Nephron (organoid): ENCODE measurements around the gene GLRX.

Experiments used
- H3K27ac Mint-ChIP-seq, 3 experiments: 2 replicates each; pipeline ENCODE4 v1.8.0; 2020; ENCODE audit warnings: mixed read lengths in 3 of 3, mild to moderate bottlenecking in 2 of 3, moderate library complexity in 1 of 3
- H3K27me3 Mint-ChIP-seq: 2 replicates; pipeline ENCODE4 v1.8.0; 2021; ENCODE audit warnings: low read depth, mild to moderate bottlenecking, moderate library complexity, mixed read lengths
- H3K36me3 Mint-ChIP-seq: 2 replicates; pipeline ENCODE4 v1.8.0; 2020; ENCODE audit warnings: low read depth, mixed read lengths
- H3K4me1 Mint-ChIP-seq: 2 replicates; pipeline ENCODE4 v1.8.0; 2020; ENCODE audit warnings: mixed read lengths
- H3K4me3 Mint-ChIP-seq, 3 experiments: 2 replicates each; pipeline ENCODE4 v1.8.0; 2020; ENCODE audit warnings: mild to moderate bottlenecking in 3 of 3, mixed read lengths in 3 of 3, moderate library complexity in 2 of 3
- H3K9me3 Mint-ChIP-seq: 2 replicates; pipeline ENCODE4 v1.8.0; 2020; ENCODE audit warnings: mixed read lengths
- TF ChIP-seq, protein P1 (sequence below), 3 experiments: fragments of 200-600 bp; sonication (generic); IDR thresholded peaks; one replicate each; pipeline ENCODE4 v1.5.0; 2021; ENCODE audit warnings: antibody characterized with exemption in 3 of 3; ENCODE audit not compliant: unreplicated experiment in 3 of 3

The GLRX gene

DNA sequence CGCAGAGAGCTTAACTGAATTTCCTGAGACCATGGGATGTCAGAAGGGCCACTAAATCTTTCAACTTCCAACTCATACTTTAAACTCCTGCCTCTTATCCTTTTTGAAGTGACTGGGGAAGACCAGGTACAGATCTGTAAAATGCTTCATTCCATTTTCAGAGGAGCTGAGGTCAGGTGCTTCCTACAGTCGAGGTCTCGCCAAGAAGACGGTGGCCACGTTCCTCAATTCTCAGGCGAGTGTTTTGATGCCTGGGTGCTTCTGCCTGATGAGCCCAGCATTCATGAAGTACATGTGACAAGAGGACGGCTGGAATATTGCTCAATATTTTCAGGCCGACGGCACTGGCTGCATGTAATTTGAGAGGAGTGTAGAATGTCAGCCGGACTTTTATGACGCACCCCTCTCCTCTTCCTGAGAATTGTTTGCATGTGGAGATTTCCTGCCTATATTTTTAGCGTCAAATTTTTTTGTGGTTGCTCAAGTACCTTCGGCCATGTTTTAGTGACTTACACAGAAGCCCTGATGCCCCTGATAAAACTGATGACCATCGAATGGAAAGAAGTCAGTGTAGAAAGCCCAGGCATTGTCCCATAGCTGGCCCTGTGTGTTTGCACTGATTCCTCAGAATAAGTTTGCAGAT is 38.8 kb upstream of the GLRX start:
- peak overlapping the region in 1 of 3 experiments; percentile 11 for H3K4me3 Mint-ChIP-seq
- peaks cover 28% of the 10 kb centered on the region for H3K27me3 Mint-ChIP-seq
- no peaks in the 10 kb centered on the region for H3K9me3 Mint-ChIP-seq
- peaks cover 30% of the 10 kb centered on the region for H3K4me1 Mint-ChIP-seq
- peak overlapping the region in 2 of 3 experiments; percentile 14 to 74 for H3K27ac Mint-ChIP-seq
- TF ChIP-seq, protein P1, sequence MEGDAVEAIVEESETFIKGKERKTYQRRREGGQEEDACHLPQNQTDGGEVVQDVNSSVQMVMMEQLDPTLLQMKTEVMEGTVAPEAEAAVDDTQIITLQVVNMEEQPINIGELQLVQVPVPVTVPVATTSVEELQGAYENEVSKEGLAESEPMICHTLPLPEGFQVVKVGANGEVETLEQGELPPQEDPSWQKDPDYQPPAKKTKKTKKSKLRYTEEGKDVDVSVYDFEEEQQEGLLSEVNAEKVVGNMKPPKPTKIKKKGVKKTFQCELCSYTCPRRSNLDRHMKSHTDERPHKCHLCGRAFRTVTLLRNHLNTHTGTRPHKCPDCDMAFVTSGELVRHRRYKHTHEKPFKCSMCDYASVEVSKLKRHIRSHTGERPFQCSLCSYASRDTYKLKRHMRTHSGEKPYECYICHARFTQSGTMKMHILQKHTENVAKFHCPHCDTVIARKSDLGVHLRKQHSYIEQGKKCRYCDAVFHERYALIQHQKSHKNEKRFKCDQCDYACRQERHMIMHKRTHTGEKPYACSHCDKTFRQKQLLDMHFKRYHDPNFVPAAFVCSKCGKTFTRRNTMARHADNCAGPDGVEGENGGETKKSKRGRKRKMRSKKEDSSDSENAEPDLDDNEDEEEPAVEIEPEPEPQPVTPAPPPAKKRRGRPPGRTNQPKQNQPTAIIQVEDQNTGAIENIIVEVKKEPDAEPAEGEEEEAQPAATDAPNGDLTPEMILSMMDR (IDR thresholded peaks at IDR 0.05; ENCODE audit: unreplicated experiment in 3 of 3): no peak
- H3K36me3 Mint-ChIP-seq: no peaks in the 10 kb centered on the region

GRCh38 chr5:95859661-95860060 is 37.1 kb upstream of the GLRX start:
- Mint-ChIP-seq H3K27me3 (peaks cover 28% of the 10 kb centered on the region), H3K36me3 (no peaks in the 10 kb centered on the region), H3K4me3 (no peak overlapping the region), H3K9me3 (no peaks in the 10 kb centered on the region), H3K4me1 (peaks cover 30% of the 10 kb centered on the region), H3K27ac (no peak overlapping the region)
- TF ChIP-seq, protein P1 (IDR thresholded peaks at IDR 0.05; ENCODE audit: unreplicated experiment in 3 of 3): no peak

- H3K36me3 Mint-ChIP-seq: no peaks in the 10 kb centered on the region
- TF ChIP-seq, protein P1 (IDR thresholded peaks at IDR 0.05; ENCODE audit: unreplicated experiment in 3 of 3): peak; percentile 96 to 98 (median 98)
- peaks cover 28% of the 10 kb centered on the region for H3K27me3 Mint-ChIP-seq
- H3K4me1 Mint-ChIP-seq: peaks cover 30% of the 10 kb centered on the region
- peak overlapping the region; percentile 54 to 72 (median 71) for H3K4me3 Mint-ChIP-seq
- no peak overlapping the region for H3K27ac Mint-ChIP-seq
- H3K9me3 Mint-ChIP-seq: no peaks in the 10 kb centered on the region
These were observed 36.4 kb upstream of the GLRX start for GRCh38 chr5:95858661-95859595.

DNA sequence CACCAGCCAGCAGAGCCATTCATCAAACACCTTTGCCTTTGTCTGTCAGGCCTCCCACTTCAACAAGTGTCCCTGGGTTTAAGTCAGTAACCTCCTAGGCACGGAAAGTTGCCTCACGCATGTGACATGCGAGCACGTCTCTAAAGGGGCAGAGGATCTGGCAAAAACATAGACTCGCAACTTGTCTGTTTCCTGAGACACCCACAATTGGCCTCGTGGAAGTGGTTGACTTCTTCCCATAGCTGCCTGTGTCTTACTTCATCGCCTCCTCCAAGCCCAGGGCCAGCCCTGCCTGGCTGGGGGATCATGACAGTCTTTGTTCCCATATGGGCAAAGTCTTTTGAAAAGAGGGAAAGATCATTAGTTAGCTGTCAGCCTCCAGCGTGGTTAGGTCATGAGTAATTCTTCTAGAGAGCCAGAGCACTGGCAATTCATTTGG is 35.5 kb upstream of the GLRX start:
- peaks cover 28% of the 10 kb centered on the region for H3K4me1 Mint-ChIP-seq
- no peak overlapping the region for H3K27ac Mint-ChIP-seq
- H3K36me3 Mint-ChIP-seq: no peaks in the 10 kb centered on the region
- peaks cover 26% of the 10 kb centered on the region for H3K27me3 Mint-ChIP-seq
- no peak overlapping the region for H3K4me3 Mint-ChIP-seq
- no peaks in the 10 kb centered on the region for H3K9me3 Mint-ChIP-seq
- TF ChIP-seq, protein P1 (IDR thresholded peaks at IDR 0.05; ENCODE audit: unreplicated experiment in 3 of 3): no peak

GRCh38 chr5:95857185-95857945 is 34.8 kb upstream of the GLRX start:
- no peak overlapping the region for H3K4me3 Mint-ChIP-seq
- no peaks in the 10 kb centered on the region for H3K36me3 Mint-ChIP-seq
- H3K9me3 Mint-ChIP-seq: no peaks in the 10 kb centered on the region
- peaks cover 21% of the 10 kb centered on the region for H3K4me1 Mint-ChIP-seq
- peaks cover 23% of the 10 kb centered on the region for H3K27me3 Mint-ChIP-seq
- H3K27ac Mint-ChIP-seq: no peak overlapping the region
- TF ChIP-seq, protein P1 (IDR thresholded peaks at IDR 0.05; ENCODE audit: unreplicated experiment in 3 of 3): no peak
